Spleen (tissue), 7 donors: ENCODE data around the gene ALDH5A1.

Experiments used
- CTCF ChIP-seq, 11 experiments: fragments of 200-600 bp in 7 of 11; fragments of 450-650 bp in 4 of 11; sonication (generic) in 4 of 11; IDR thresholded peaks in 8 of 11; conservative IDR thresholded peaks in 3 of 11; 1 replicate in 7 of 11; 2 replicates in 4 of 11; pipeline versions ENCODE4 v1.4.0 to v1.8.0; 2016 to 2021; ENCODE audit warnings: antibody characterized with exemption in 11 of 11, inconsistent platforms in 4 of 11, mild to moderate bottlenecking in 1 of 11
- POLR2A ChIP-seq, 3 donors: fragments of 450-650 bp; IDR thresholded peaks; one replicate each; pipeline ENCODE4 v1.5.1; 2017; ENCODE audit warnings: antibody characterized with exemption in 3 of 3, mild to moderate bottlenecking in 1 of 3
- POLR2AphosphoS5 ChIP-seq, 3 donors: sonication (generic); formaldehyde crosslinking; IDR thresholded peaks; one replicate each; pipeline ENCODE4 v1.5.1; 2017; ENCODE audit warnings: antibody characterized with exemption in 3 of 3
- donor health status: DM: no; HTN: no; CAD: no; lungs with moderate emphysema.
- donor health status: DM: no; HTN: no; CAD: no.
- donor health status: DM: no; HTN: no; CAD: no.

GRCh38 chr6:24536466-24536865, 41.7 kb downstream of the ALDH5A1 start:
- TF ChIP-seq POLR2AphosphoS5 (IDR thresholded peaks at IDR 0.05) (no peak), POLR2A (IDR thresholded peaks at IDR 0.05) (no peak), CTCF (IDR thresholded peaks at IDR 0.05 in 8 of 11, conservative IDR thresholded peaks at IDR 0.05 in 3 of 11) (no peak)
